MCF 10A (cell line): ENCODE data around the gene CDC45. TPM values are rescaled to one million over a fixed set of nuclear protein-coding genes. Genes with fewer than 3 reads are reported as not detected.

Experiments
- BruUV-seq: library from RNA; stranded (reverse); fragments of 400-500 nt; replicated peaks from 2 replicates; lab custom pipeline; 2021; lab: Mats Ljungman, UMichigan
- CTCF ChIA-PET: fragments of 300-600 bp; sonication (Branson Sonifier 250); formaldehyde crosslinking; extraction: SDS; loops from one replicate; lab custom pipeline; 2021; ENCODE audit warnings: antibody characterized with exemption, inconsistent platforms; lab: Yijun Ruan, JAX
- POLR2A ChIA-PET: fragments of 300-600, 350-650 bp; sonication (Branson Sonifier 250); formaldehyde crosslinking; extraction: SDS; loops from one replicate; lab custom pipeline; 2020; ENCODE audit warnings: antibody characterized with exemption, inconsistent platforms; lab: Yijun Ruan, JAX
- DNase-seq: peaks from one replicate; pipeline ENCODE4 v3.0.0-alpha.2; 2018; ENCODE audit not compliant: unreplicated experiment
- H3K27ac Mint-ChIP-seq: one replicate; pipeline ENCODE4 v1.8.0; 2022; ENCODE audit warnings: mild to moderate bottlenecking, low read depth, mixed read lengths; ENCODE audit not compliant: unreplicated experiment
- H3K27me3 Mint-ChIP-seq: one replicate; pipeline ENCODE4 v1.8.0; 2022; ENCODE audit warnings: mixed read lengths; ENCODE audit not compliant: insufficient read depth, unreplicated experiment
- H3K36me3 Mint-ChIP-seq: one replicate; pipeline ENCODE4 v1.8.0; 2022; ENCODE audit warnings: mild to moderate bottlenecking, moderate library complexity, mixed read lengths; ENCODE audit not compliant: insufficient read depth, unreplicated experiment
- H3K4me1 Mint-ChIP-seq: one replicate; pipeline ENCODE4 v1.8.0; 2022; ENCODE audit warnings: mixed read lengths; ENCODE audit not compliant: insufficient read depth, unreplicated experiment
- H3K4me3 Mint-ChIP-seq: one replicate; pipeline ENCODE4 v1.8.0; 2022; ENCODE audit warnings: mild to moderate bottlenecking, moderate library complexity, mixed read lengths; ENCODE audit not compliant: unreplicated experiment
- H3K9me3 Mint-ChIP-seq: one replicate; pipeline ENCODE4 v1.8.0; 2022; ENCODE audit warnings: mixed read lengths; ENCODE audit not compliant: unreplicated experiment
- intact Hi-C: fragments of 100-400 bp; cut with micrococcal nuclease; formaldehyde crosslinking; loops from 2 replicates; pipeline ENCODE4 v1.14.1; 2022
- total RNA-seq: library from RNA; stranded (reverse); gene quantifications from 2 replicates; pipeline ENCODE4 v1.2.3, GENCODE V29; 2022
- TF ChIP-seq, protein P1 (sequence below): fragments of 200-600 bp; IDR thresholded peaks from one replicate; pipeline ENCODE4 v1.8.0; 2022; ENCODE audit warnings: antibody characterized with exemption, mild to moderate bottlenecking; ENCODE audit not compliant: unreplicated experiment

CDC45 gene
- total RNA-seq, 1 experiment from 2014 or later: 18.6 TPM

DNA sequence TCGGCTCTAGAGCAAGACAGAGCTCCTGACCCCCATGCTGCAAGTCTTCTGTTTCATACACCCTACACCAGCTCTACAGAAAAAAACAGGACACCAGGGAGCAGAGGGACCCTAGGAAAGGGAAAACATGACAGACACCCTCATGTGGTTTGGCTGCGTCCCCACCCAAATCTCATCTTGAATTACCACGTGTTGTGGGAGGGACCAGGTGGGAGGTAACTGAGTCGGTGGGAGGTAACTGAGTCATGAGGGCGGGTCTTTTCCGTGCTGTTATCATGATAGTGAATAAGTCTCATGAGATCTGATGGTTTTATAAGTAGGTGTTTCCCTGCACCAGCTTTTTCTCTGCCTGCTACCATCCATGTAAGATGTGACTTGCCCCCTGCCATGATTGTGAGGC lies 25.6 kb upstream of the CDC45 start:
- POLR2A ChIA-PET: no interaction called here
- intact Hi-C loops: no loop called here
- H3K36me3 Mint-ChIP-seq: peaks cover 67% of the 10 kb centered on the region
- H3K4me3 Mint-ChIP-seq: no peak overlapping the region
- TF ChIP-seq, protein P1, sequence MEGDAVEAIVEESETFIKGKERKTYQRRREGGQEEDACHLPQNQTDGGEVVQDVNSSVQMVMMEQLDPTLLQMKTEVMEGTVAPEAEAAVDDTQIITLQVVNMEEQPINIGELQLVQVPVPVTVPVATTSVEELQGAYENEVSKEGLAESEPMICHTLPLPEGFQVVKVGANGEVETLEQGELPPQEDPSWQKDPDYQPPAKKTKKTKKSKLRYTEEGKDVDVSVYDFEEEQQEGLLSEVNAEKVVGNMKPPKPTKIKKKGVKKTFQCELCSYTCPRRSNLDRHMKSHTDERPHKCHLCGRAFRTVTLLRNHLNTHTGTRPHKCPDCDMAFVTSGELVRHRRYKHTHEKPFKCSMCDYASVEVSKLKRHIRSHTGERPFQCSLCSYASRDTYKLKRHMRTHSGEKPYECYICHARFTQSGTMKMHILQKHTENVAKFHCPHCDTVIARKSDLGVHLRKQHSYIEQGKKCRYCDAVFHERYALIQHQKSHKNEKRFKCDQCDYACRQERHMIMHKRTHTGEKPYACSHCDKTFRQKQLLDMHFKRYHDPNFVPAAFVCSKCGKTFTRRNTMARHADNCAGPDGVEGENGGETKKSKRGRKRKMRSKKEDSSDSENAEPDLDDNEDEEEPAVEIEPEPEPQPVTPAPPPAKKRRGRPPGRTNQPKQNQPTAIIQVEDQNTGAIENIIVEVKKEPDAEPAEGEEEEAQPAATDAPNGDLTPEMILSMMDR: no peak
- H3K4me1 Mint-ChIP-seq: peaks cover 9% of the 10 kb centered on the region
- CTCF ChIA-PET: no interaction called here
- H3K9me3 Mint-ChIP-seq: no peaks in the 10 kb centered on the region
- H3K27ac Mint-ChIP-seq: no peak overlapping the region
- no peak for DNase-seq
- no peaks in the 10 kb centered on the region for H3K27me3 Mint-ChIP-seq
- no TSS peak for BruUV-seq

DNA sequence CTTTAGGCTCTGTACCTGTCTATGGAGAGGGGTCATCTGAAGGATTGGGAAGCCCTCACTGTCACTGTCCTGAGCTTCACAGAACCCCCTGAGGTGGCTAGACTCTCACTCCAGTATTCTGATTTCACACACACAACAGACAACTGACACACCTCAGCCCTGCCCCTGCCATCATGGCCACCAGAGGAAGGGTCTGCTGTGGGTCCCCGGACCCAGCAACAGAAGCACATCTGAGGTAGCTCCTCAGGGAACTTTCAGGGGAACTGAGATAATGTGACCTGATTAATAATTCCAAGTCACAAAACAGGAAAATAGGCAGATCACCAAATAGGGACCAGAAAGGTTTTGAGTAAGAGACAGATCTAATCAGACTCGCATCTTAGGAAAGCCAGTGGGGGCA lies 24.7 kb upstream of the CDC45 start:
- BruUV-seq: no TSS peak
- no peaks in the 10 kb centered on the region for H3K9me3 Mint-ChIP-seq
- no peak overlapping the region for H3K4me3 Mint-ChIP-seq
- H3K36me3 Mint-ChIP-seq: peaks cover 72% of the 10 kb centered on the region
- peaks cover 9% of the 10 kb centered on the region for H3K4me1 Mint-ChIP-seq
- ChIA-PET POLR2A (interaction anchor here (1.3 kb wide), 1 partner anchor 8 kb away, joined by 4 read pairs; no protein-coding TSS in a partner anchor), CTCF (no interaction called here)
- TF ChIP-seq, protein P1: no peak
- intact Hi-C loops: no loop called here
- DNase-seq: no peak
- no peak overlapping the region for H3K27ac Mint-ChIP-seq
- no peaks in the 10 kb centered on the region for H3K27me3 Mint-ChIP-seq

DNA sequence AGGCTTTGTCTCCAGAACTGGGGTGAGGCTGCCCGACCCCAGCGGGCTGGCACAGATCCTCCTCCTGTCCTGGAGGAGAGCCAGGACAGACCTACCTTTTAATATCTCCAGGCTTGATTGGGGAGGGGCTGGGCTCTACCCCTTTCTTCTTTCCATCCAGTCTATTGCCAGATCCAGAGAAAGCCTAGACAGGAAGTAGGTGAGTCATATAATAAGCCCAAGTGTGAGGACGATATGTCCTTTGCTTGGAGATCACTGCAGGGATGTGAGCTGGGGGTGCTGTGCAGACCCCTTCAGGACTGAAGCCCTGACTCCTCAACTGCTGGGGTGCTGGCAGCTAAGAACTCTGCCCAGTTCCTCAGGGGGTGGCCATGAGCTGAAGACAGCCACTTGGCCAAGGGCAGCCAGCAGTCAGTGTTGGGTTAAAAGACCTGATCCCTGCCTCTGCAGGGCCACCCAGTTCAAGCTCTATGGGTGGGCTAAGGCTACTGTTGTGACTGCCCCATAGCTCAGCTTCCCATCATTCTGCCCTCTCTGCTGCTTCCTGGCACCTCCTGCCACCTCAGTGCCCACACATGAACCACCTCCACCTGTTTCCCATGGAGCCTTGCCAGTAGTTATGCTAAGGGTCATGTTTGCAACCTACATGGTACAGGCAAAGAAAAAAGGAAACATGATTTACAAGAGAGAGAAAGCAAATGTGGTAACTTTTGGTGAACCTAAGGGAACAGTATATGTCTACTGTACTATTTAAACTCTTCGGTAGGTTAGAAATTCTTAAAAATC lies 23.9 kb upstream of the CDC45 start:
- CTCF ChIA-PET: interaction anchor here (0.6 kb wide), 2 partner anchors 9 to 1020 kb away, joined by 3 to 6 read pairs; no protein-coding TSS in a partner anchor
- no TSS peak for BruUV-seq
- Mint-ChIP-seq H3K4me1 (peaks cover 9% of the 10 kb centered on the region), H3K36me3 (peaks cover 72% of the 10 kb centered on the region), H3K27ac (no peak overlapping the region), H3K9me3 (no peaks in the 10 kb centered on the region), H3K4me3 (no peak overlapping the region), H3K27me3 (no peaks in the 10 kb centered on the region)
- intact Hi-C loops: no loop called here
- DNase-seq: peak; percentile 39
- TF ChIP-seq, protein P1: no peak
- POLR2A ChIA-PET: interaction anchor here (0.9 to 1.3 kb wide), 2 partner anchors 9 to 24 kb away, joined by 3 to 4 read pairs; partner anchors contain the start of gene CDC45

DNA sequence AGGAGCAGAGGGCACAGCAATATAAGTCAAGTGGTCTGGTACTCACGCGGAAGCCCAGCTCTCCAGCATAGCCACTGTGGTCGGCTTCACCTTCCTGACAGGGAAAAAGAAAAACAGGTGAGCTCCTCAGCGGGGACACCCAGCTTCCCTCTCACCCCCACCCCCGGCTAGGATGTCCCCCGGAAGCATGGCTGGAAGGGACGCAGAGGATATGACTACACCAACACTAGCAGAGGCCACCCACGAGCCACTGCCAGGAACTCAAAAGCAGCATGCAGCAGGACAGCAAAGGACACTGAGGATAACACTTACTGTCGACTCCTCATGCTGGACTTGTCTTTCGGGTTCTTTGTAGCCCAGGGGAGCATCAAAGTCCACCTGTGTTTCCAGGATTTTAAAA lies 23.2 kb upstream of the CDC45 start:
- Mint-ChIP-seq H3K36me3 (peaks cover 72% of the 10 kb centered on the region), H3K27ac (no peak overlapping the region), H3K4me3 (no peak overlapping the region), H3K9me3 (no peaks in the 10 kb centered on the region), H3K27me3 (no peaks in the 10 kb centered on the region), H3K4me1 (peaks cover 9% of the 10 kb centered on the region)
- POLR2A ChIA-PET: interaction anchor here (0.9 kb wide), 1 partner anchor 23 kb away, joined by 3 read pairs; the partner anchor contains the start of gene CDC45
- BruUV-seq: no TSS peak
- intact Hi-C loops: no loop called here
- TF ChIP-seq, protein P1: no peak
- CTCF ChIA-PET: interaction anchor here (0.6 kb wide), 2 partner anchors 10 to 1019 kb away, joined by 3 to 6 read pairs; no protein-coding TSS in a partner anchor
- no peak for DNase-seq
